NOMO-1 (cell line): ENCODE results near the gene NLRP5.
"Not testable (repeated sequence)": the region's sequence is repeated elsewhere in the genome, so short reads cannot be mapped to it uniquely, and the experiment has no call there.

Source experiments
- DNase-seq, 2 experiments: peaks; one replicate each; lab custom pipeline; 2025; ENCODE audit not compliant: unreplicated experiment in 2 of 2; lab: John Stamatoyannopoulos, UW

The NLRP5 gene

DNA sequence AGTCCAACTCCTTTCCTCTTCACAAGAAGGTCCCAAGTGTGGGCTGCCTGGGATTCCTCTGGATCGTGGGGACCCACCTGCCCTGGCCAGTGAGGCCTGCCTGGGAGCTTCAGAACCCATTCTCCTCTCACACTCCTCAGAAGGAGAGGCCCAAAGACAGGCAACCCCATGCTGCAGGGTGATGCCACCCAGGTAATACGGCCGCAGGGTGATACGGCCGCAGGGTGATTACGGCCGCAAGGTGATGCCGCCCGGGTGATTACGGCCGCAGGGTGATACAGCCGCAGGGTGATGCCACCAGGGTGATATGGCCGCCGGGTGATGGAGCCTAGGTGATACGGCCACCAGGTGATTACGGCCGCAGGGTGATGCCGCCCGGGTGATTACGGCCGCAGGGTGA, 111.7 kb downstream of the NLRP5 start:
- DNase-seq: not testable (repeated sequence)

DNA sequence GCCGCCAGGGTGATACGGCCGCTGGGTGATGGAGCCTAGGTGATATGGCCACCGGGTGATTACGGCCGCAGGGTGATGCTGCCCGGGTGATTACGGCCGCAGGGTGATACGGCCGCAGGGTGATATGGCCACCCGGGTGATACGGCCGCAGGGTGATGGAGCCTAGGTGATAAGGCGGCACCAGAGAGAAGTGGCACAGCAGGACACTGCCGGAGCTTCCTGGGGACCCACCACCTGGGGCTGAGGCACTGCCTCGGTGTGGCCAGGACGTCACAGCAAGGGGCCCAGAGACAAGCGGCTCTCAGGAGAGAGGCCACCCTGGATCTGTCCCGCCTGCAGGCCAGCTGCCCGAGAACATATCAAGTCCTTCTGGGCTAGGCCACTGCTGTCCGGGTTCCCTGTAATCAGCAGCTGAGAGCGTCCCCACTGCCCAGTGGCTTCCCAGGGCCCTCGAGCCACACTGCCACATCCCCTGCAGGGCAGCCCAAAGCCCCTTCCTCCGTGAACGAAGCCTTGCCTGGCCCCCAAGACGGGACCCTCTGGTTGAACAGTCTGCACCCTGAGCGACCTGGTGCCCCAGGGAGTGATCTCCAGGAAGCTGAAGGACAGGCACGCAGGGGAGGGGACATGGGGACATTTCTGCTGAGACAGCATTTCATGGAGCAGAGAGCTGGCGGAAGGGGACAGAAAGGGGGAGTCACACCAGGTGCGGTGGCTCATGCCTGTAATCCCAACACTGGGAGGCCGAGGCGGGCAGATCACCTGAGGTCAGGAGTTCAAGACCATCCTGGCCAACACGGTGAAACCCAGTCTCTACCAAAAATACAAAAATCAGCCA, 112.4 kb downstream of the NLRP5 start:
- DNase-seq: no peak

DNA sequence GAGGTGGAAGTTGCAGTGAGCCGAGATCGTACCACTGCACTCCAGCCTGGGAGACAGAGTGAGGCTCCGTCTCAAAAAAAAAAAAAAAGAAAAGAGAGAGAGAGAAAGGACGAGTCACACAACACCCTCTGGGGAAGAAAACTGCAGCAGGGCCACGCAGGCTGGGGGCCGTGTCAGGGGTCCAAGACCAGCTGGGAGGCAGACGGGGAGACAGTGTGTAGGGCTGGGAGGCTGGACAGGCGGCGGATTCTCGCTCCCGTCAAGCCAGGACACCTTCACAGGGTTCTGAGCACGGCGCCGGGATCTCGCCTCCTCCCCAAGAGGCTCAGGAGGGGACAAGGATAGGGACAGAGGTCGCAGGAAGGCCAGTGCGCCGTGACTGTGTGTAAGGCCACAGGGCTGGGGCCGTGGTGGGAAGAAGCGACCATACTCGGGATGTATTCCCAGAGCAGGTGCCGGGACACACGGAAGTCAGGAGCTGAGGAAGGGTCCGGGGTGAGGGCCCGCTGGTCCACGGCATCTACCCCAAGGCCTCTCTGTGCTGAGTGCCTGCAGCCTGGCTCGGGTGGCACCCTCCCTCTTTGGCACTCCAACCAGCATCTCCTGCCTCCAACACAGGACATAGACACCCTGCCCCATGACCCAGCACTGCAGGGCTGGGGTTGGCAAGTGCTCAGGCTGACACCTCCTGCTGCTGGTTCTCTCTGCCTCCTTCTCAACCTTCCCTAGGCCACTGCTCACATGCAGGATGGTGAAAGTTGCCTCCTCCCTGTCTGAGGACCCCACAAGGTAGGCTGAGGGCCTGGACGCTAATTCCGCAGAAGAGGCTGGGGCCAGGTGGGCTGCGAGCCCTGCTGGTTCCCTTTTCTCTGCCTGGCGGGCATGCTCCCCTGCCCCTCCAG, 113.3 kb downstream of the NLRP5 start:
- no peak for DNase-seq

GRCh38 chr19:56101095-56101494, 114.5 kb downstream of the NLRP5 start:
- DNase-seq: no peak

DNA sequence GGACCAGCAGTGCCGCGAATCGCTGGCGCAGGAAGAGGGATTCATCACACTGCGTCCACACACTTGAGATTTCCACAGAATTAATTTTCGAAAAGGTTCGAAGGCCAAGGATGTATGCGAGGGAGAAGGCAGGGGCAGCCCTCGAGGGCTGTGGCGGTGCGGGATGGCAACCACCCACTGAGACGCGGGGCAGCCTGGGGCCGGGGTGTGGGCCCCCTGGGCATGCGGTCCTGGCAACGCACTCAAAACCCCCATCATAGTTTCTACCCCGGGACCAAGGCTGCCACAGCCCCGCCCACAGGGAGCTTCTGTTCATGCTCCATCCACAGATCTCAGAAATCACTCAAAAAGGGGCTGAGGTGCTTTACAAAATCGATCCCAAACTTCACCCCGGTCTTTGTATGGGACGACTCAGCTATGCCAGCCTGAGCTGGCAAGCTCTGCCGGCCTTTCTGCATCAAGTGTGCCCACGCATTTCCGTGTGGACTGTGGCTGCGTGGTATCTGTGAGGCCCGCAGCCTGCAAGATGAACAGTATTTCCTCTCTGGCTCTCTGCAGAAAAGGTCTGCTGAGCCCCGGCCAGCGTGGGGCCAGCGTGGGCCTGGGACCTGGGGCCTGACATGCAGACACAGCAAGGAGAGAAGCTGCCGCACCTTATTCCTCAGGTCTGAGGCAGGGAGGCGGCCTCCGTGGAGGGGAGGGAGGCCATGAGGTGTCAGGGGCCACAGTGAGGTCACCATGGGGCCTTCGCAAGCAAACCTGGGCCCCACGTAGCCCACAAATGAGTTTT, 115.4 kb downstream of the NLRP5 start:
- no peak for DNase-seq

GRCh38 chr19:56103027-56103614, 116.5 kb downstream of the NLRP5 start:
- no peak for DNase-seq

GRCh38 chr19:56104423-56104822, 117.8 kb downstream of the NLRP5 start:
- no peak for DNase-seq

DNA sequence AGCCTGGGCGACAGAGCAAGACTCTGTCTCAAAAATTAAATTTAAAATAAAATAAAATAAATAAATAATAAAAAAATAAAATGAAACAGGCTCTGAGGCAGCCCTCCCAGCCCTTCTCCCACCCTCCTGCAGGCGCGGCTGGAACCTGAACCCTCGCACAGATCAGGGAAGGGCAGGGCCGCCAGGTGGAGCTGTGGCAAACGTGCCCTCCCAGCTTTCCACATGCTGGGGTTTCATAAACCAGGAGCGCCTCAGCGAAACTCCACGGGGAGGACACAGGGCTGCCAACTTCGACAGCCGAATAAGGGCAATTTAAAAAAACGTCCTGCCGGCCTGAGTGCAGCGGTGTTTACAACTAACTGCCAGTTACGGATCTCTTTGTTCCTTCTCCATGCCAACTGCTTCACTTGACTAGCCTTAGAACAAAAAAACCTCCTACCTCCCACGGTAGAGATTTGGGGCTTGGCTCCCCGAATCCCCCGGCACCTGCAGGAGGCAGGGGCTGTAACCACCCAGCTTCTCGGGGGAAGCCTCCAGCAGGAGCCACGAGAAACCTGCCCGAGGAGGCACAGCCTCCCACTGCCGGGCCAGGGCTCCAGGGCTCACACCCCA, 118.6 kb downstream of the NLRP5 start:
- DNase-seq: no peak

DNA sequence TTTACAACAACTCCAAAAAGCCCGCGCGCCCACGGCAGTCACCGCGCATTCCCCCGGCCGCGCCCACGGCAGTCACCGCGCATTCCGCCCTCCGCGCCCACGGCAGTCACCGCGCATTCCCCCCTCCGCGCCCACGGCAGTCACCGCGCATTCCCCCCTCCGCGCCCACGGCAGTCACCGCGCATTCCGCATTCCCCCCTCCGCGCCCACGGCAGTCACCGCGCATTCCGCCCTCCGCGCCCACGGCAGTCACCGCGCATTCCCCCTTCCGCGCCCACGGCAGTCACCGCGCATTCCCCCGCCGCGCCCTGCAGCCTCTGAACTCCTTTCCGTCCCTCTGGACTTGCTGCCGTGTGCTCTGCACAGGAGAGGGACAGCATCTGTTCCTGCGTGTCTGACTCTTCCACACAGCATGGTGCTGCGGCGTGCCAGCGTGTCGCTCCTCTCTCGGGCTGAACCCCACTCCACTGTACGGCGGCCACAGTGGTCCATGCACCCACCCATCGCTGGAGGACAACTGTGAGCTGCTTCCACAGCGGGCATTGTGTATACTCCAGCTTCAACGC, 119.3 kb downstream of the NLRP5 start:
- not testable (repeated sequence) for DNase-seq

- no peak for DNase-seq
Measured at GRCh38 chr19:56106397-56106849, 119.8 kb downstream of the NLRP5 start.

DNA sequence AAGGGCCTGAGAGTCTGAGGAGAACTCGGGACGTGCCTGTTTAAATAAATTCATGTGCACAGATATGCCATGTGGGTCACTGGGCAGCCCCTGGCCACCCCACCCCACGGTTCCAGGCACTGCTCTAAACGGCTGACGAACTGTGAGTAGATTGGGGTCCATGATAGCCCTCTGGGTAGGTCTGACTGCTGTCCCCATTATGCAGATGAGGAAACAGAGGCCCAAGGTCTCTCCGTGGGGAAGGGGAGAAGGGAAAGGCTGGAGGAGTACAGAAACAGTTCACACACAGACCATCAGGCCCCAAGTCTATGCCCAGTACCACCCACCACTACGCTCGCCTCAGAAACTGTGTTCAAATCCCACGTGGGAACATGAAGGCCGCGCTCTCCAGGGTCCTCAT, 120.4 kb downstream of the NLRP5 start:
- no peak for DNase-seq

DNA sequence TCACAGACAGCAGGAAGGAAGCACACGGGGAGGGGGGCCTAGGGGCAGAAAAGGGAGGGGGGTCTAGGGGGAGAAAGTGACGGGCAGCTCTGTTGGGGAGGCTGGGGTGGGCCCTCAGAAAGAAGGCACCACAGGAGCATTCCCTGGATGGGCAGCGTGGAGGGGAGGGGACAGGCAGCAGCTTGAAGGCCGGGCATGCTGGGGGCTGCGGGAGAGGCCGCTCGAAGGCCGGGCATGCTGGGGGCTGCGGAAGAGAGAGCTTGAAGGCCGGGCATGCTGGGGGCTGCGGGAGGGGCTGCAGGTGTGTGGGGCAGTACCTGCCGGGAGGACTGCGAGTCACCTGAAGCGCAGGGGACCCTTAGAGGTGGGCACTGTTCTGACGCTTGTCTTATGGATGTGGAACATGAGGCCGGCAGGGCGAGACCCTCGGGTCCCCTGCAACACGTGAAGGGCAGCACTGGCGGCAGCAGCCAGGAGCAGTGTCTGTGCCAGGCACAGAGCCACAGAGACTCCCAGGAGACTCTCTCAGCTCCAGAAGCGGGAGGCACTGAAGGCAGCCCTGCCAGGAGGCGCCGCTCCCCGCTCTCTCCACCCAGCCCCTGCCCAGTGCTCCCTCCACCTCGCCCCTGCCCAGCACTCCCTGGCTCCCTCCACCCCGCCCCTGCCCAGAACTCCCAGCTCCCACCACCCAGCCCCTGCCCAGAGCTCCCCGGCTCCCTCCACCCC, 121.2 kb downstream of the NLRP5 start:
- no peak for DNase-seq

GRCh38 chr19:56108447-56109195, 122.0 kb downstream of the NLRP5 start:
- DNase-seq: no peak

- no peak for DNase-seq
Measured at GRCh38 chr19:56109226-56109625, 122.7 kb downstream of the NLRP5 start.

- no peak for DNase-seq
Measured at GRCh38 chr19:56110515-56111448, 124.2 kb downstream of the NLRP5 start.
